IMR-90 (cell line): ENCODE data around the gene COL27A1.

Experiments
- BHLHE40 ChIP-seq: fragments of 150-350 bp; IDR thresholded peaks from 2 replicates; pipeline ENCODE4 v1.6.1; 2016; ENCODE audit warnings: mild to moderate bottlenecking, low read depth, low read length
- CEBPB ChIP-seq: IDR thresholded peaks from 2 replicates; pipeline ENCODE4 v1.6.1; 2012; ENCODE audit warnings: low read depth, low read length, improper control_type of control experiment
- CHD1 ChIP-seq: IDR thresholded peaks from 2 replicates; pipeline ENCODE4 v1.6.1; 2012; ENCODE audit warnings: low read depth, low read length, improper control_type of control experiment
- CTCF ChIP-seq: conservative IDR thresholded peaks from 2 replicates; pipeline ENCODE4 v1.5.1; 2012; ENCODE audit warnings: mild to moderate bottlenecking, low read depth, low read length, improper control_type of control experiment
- MAFK ChIP-seq: IDR thresholded peaks from 2 replicates; pipeline ENCODE4 v1.6.1; 2012; ENCODE audit warnings: low read depth, low read length, improper control_type of control experiment
- MAZ ChIP-seq: IDR thresholded peaks from 2 replicates; pipeline ENCODE4 v1.6.1; 2012; ENCODE audit warnings: low read depth, mild to moderate bottlenecking, low read length, improper control_type of control experiment, moderate library complexity, borderline replicate concordance
- MXI1 ChIP-seq: IDR thresholded peaks from 2 replicates; pipeline ENCODE4 v1.6.1; 2012; ENCODE audit warnings: low read depth, mild to moderate bottlenecking, low read length, moderate library complexity, borderline replicate concordance
- NFE2L2 ChIP-seq: fragments of 150-350 bp; IDR thresholded peaks from 2 replicates; pipeline ENCODE4 v1.6.1; 2016; ENCODE audit warnings: low read depth, mild to moderate bottlenecking, low read length
- POLR2A ChIP-seq: IDR thresholded peaks from 2 replicates; pipeline ENCODE4 v1.6.1; 2012; ENCODE audit warnings: mild to moderate bottlenecking, low read depth, low read length
- RAD21 ChIP-seq: IDR thresholded peaks from 2 replicates; pipeline ENCODE4 v1.6.1; 2012; ENCODE audit warnings: low read length, improper control_type of control experiment
- RCOR1 ChIP-seq: IDR thresholded peaks from 2 replicates; pipeline ENCODE4 v1.6.1; 2012; ENCODE audit warnings: mild to moderate bottlenecking, low read length, improper control_type of control experiment; ENCODE audit not compliant: insufficient replicate concordance
- RFX5 ChIP-seq: IDR thresholded peaks from 2 replicates; pipeline ENCODE4 v1.8.0; 2012; ENCODE audit warnings: low read depth, mild to moderate bottlenecking, low read length, moderate library complexity
- USF2 ChIP-seq: fragments of 150-350 bp; IDR thresholded peaks from 2 replicates; pipeline ENCODE4 v1.6.1; 2017; ENCODE audit warnings: mild to moderate bottlenecking, antibody characterized with exemption, low read length, low read depth
- TF ChIP-seq, protein P1 (sequence below): fragments of 150-350 bp; IDR thresholded peaks from 2 replicates; pipeline ENCODE4 v1.6.1; 2016; ENCODE audit warnings: low read depth, mild to moderate bottlenecking, low read length, moderate library complexity, borderline replicate concordance

GRCh38 chr9:114327749-114328148 is 172.4 kb downstream of the COL27A1 start:
- no peak for TF ChIP-seq CTCF
- TF ChIP-seq POLR2A: no peak
- TF ChIP-seq CEBPB: no peak
- TF ChIP-seq MAFK: no peak
- TF ChIP-seq RFX5: no peak
- no peak for TF ChIP-seq NFE2L2
- TF ChIP-seq CHD1: no peak
- no peak for TF ChIP-seq MXI1
- TF ChIP-seq, protein P1, sequence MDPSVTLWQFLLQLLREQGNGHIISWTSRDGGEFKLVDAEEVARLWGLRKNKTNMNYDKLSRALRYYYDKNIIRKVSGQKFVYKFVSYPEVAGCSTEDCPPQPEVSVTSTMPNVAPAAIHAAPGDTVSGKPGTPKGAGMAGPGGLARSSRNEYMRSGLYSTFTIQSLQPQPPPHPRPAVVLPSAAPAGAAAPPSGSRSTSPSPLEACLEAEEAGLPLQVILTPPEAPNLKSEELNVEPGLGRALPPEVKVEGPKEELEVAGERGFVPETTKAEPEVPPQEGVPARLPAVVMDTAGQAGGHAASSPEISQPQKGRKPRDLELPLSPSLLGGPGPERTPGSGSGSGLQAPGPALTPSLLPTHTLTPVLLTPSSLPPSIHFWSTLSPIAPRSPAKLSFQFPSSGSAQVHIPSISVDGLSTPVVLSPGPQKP: no peak
- TF ChIP-seq USF2: no peak
- no peak for TF ChIP-seq RCOR1
- no peak for TF ChIP-seq RAD21
- no peak for TF ChIP-seq MAZ
- no peak for TF ChIP-seq BHLHE40
